ENCODE results near the gene UNC93A. TPM values are rescaled to one million over a fixed set of nuclear protein-coding genes. Genes with fewer than 3 reads are reported as not detected.
"Not testable (repeated sequence)": the region's sequence is repeated elsewhere in the genome, so short reads cannot be mapped to it uniquely, and the experiment has no call there.

UNC93A gene
- polyA plus RNA-seq, 1 donor from 2014 or later = not detected

- H3K9ac ChIP-seq (ENCODE audit: low read length) = no peak overlapping the region
- no peaks in the 10 kb centered on the region for H3K27me3 ChIP-seq (ENCODE audit: insufficient read depth, low read depth, low read length)
- H3K27ac ChIP-seq (ENCODE audit: low read length) = no peak overlapping the region
- no peak overlapping the region for H2AFZ ChIP-seq (ENCODE audit: low read depth, low read length)
- H3K9me3 ChIP-seq (ENCODE audit: low read length) = no peaks in the 10 kb centered on the region
- no peaks in the 10 kb centered on the region for H3K79me2 ChIP-seq (replicated peaks; ENCODE audit: insufficient read depth, low read length)
- TF ChIP-seq POLR2AphosphoS5 (IDR thresholded peaks at IDR 0.05) = no peak
- TF ChIP-seq EZH2 (IDR thresholded peaks at IDR 0.05; ENCODE audit: borderline replicate concordance, insufficient read depth, low read length, poor library complexity, severe bottlenecking) = no peak
- no peak for TF ChIP-seq CTCF (IDR thresholded peaks at IDR 0.05; ENCODE audit: poor library complexity, severe bottlenecking)
- TF ChIP-seq RAD21 (conservative IDR thresholded peaks at IDR 0.05) = no peak
- no peak for TF ChIP-seq EP300 (conservative IDR thresholded peaks at IDR 0.05; ENCODE audit: poor library complexity, severe bottlenecking)
- TF ChIP-seq, protein P1, sequence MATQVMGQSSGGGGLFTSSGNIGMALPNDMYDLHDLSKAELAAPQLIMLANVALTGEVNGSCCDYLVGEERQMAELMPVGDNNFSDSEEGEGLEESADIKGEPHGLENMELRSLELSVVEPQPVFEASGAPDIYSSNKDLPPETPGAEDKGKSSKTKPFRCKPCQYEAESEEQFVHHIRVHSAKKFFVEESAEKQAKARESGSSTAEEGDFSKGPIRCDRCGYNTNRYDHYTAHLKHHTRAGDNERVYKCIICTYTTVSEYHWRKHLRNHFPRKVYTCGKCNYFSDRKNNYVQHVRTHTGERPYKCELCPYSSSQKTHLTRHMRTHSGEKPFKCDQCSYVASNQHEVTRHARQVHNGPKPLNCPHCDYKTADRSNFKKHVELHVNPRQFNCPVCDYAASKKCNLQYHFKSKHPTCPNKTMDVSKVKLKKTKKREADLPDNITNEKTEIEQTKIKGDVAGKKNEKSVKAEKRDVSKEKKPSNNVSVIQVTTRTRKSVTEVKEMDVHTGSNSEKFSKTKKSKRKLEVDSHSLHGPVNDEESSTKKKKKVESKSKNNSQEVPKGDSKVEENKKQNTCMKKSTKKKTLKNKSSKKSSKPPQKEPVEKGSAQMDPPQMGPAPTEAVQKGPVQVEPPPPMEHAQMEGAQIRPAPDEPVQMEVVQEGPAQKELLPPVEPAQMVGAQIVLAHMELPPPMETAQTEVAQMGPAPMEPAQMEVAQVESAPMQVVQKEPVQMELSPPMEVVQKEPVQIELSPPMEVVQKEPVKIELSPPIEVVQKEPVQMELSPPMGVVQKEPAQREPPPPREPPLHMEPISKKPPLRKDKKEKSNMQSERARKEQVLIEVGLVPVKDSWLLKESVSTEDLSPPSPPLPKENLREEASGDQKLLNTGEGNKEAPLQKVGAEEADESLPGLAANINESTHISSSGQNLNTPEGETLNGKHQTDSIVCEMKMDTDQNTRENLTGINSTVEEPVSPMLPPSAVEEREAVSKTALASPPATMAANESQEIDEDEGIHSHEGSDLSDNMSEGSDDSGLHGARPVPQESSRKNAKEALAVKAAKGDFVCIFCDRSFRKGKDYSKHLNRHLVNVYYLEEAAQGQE (IDR thresholded peaks at IDR 0.05; ENCODE audit: borderline replicate concordance) = no peak
- TF ChIP-seq SMC3 (conservative IDR thresholded peaks at IDR 0.05; ENCODE audit: poor library complexity) = no peak
- no peak for TF ChIP-seq TAF1 (IDR thresholded peaks at IDR 0.05; ENCODE audit: low read depth)
- TF ChIP-seq MXI1 (conservative IDR thresholded peaks at IDR 0.05; ENCODE audit: poor library complexity, severe bottlenecking) = no peak
- H3K9me2 ChIP-seq (ENCODE audit: insufficient read depth, low read length) = no peaks in the 10 kb centered on the region
- H3K36me3 ChIP-seq (ENCODE audit: insufficient read depth, low read length) = no peaks in the 10 kb centered on the region
- no peak overlapping the region for H3K4me3 ChIP-seq (ENCODE audit: low read length)
- H3K4me2 ChIP-seq (ENCODE audit: low read length) = no peak overlapping the region
- no peaks in the 10 kb centered on the region for H3F3A ChIP-seq (ENCODE audit: insufficient read depth, low read length, poor library complexity, severe bottlenecking)
- no peaks in the 10 kb centered on the region for H4K20me1 ChIP-seq (ENCODE audit: insufficient read depth)
Measured at GRCh38 chr6:167266830-167267555, 24.1 kb upstream of the UNC93A start.

- H3K9me3 ChIP-seq (ENCODE audit: low read length); H3F3A ChIP-seq (ENCODE audit: insufficient read depth, low read length, poor library complexity, severe bottlenecking); H3K79me2 ChIP-seq (replicated peaks; ENCODE audit: insufficient read depth, low read length); H3K36me3 ChIP-seq (ENCODE audit: insufficient read depth, low read length); H3K4me3 ChIP-seq (ENCODE audit: low read length); H3K9ac ChIP-seq (ENCODE audit: low read length); H2AFZ ChIP-seq (ENCODE audit: low read depth, low read length); H4K20me1 ChIP-seq (ENCODE audit: insufficient read depth); H3K4me2 ChIP-seq (ENCODE audit: low read length); H3K9me2 ChIP-seq (ENCODE audit: insufficient read depth, low read length); H3K27me3 ChIP-seq (ENCODE audit: insufficient read depth, low read depth, low read length); H3K27ac ChIP-seq (ENCODE audit: low read length): not testable (repeated sequence)
Measured at GRCh38 chr6:167267556-167267898, 23.6 kb upstream of the UNC93A start.

All from neural cell (in vitro differentiated cells).